CD4-positive, alpha-beta T cell treated with Interleukin-15 for 4 hours (primary cell): ENCODE measurements around the gene MX1.
A peak's percentile ranks its signal among the peaks of the same experiment; 100 is the strongest.

Experiments used
- DNase-seq: peaks from one replicate; pipeline ENCODE4 v3.0.0-alpha.2; 2020; ENCODE audit warnings: low spot score

MX1 gene, protein sequence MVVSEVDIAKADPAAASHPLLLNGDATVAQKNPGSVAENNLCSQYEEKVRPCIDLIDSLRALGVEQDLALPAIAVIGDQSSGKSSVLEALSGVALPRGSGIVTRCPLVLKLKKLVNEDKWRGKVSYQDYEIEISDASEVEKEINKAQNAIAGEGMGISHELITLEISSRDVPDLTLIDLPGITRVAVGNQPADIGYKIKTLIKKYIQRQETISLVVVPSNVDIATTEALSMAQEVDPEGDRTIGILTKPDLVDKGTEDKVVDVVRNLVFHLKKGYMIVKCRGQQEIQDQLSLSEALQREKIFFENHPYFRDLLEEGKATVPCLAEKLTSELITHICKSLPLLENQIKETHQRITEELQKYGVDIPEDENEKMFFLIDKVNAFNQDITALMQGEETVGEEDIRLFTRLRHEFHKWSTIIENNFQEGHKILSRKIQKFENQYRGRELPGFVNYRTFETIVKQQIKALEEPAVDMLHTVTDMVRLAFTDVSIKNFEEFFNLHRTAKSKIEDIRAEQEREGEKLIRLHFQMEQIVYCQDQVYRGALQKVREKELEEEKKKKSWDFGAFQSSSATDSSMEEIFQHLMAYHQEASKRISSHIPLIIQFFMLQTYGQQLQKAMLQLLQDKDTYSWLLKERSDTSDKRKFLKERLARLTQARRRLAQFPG

DNA sequence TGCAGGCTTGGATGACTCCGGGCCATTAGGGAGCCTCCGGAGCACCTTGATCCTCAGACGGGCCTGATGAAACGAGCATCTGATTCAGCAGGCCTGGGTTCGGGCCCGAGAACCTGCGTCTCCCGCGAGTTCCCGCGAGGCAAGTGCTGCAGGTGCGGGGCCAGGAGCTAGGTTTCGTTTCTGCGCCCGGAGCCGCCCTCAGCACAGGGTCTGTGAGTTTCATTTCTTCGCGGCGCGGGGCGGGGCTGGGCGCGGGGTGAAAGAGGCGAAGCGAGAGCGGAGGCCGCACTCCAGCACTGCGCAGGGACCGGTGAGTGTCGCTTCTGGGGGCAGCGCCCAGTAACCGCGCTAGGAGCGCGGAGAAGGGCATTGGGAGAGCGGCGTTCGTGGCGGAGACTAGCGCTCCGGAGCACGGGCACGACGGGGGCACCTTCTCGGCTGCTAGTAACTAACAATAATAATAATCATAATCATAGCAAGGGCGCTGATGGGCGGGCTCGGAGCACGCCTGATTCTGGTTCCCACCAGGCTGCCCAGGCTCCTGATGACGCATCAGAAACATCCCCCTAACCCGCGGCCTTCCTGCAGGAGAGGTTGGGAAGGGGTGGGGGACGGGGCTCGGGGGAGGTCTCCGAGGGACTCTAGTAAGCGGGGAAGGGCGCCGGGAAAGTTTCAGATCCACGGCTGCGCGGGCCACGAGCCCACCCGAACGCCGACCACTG, at the start of gene MX1:
Gene MX1 (plus strand): TSS at position 286 of the 722 bp plus-strand sequence. CDS start 5,832 bp downstream, outside the sequence.
- DNase-seq, result peak; percentile 89

DNA sequence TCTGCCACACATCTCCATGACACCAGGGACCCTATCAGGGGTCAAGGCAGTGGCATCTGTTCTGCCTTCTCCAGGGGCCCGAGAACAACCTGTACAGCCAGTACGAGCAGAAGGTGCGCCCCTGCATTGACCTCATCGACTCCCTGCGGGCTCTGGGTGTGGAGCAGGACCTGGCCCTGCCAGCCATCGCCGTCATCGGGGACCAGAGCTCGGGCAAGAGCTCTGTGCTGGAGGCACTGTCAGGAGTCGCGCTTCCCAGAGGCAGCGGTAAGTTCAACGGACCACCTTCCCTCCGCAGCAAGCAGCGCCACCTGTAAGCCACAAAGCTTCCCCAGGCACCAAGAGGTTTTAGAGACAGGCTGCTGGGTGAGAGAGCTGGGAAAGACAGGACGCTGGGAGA, 48.3 kb upstream of the MX1 start:
- DNase-seq, result no peak

DNA sequence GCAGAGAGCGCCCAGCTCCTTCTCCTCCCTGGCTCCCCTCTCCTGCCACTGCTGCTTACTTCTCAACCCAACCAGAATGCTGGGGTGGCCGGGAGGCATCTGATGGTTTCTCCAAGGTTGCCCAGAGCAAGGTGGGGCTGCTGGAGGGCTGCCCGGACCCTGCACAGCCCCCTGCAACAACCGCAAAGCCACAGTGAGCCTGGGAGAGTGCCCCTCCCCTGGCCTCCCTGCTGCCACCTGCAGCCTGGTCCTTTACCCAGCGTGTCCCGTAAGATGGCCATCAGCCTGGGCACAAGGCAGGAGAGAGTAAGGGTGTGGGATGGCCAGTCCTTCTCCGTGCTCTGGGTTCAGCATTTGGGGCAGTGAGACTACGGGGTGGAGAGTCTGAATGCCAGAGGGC, 47.2 kb upstream of the MX1 start:
- DNase-seq, result no peak

DNA sequence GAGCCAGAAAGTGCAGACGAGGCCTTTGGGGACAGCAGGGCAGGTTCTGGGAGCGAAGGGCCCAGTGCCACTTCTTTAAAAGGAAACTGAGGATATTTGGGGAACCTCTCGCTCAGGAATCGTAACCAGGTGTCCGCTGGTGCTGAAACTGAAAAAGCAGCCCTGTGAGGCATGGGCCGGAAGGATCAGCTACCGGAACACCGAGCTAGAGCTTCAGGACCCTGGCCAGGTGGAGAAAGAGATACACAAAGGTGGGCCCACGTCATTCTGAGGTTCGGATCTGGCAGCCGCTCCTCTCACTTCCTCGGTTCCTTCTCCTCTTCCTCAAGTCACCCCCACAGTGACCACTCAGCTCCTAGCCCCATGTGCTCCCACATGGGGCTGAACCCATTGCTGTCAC, 46.1 kb upstream of the MX1 start:
- DNase-seq, result no peak

DNA sequence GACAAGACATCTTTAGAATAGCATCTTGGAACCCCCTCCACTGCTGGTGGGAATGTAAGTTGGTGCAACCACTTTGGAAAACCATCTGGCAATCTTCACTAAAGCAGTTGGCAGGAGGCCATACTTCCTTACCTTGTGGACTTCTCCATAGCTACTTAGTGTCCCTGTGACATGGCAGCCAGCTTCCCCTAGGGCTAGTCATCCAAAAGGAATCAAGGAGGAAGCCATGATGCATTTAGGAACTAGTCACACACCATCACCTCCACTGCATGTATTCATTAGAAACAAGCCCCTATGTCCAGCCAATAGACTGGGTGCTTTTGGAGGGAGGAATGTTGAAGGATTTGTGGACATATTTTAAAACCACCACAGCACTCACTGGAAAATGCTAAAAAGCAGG, 44.3 kb upstream of the MX1 start:
- DNase-seq, result no peak

DNA sequence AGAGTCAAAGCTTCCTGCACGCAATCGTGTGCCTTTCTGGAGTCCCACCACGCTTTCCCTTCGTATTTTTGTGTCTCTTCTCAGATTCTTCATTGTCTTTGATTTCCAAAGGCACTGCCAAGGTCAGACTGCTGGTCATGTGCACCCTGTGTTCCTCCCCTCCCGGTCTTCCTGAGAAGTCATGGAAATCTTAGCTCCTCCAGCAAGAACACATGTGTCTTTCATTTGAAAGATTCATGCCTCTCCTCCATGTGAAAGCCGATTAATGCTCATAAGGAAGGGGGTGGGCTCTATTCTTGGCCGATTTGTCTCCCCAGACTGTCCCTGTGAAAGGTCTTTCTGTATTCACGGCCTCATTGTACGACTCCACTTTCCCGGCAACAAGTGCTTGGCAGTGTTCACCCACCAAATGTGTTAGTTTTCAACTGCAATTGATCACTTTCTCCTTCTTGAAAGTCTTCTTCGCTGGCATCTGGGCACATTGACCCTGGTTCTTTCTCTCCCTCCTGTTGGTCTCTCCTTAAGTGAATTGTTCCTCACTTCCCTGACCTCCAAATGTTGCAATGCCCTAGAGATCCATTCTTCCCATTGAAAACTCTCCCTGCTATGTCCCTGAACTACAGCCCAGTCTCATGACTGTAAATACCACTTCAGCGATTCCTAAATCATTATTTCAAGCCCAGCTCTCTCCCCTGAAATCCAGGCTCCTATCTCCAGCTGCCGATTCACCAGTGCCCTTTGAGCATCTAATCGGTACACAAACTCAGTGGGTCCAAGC, 38.8 kb upstream of the MX1 start:
- no peak for DNase-seq

DNA sequence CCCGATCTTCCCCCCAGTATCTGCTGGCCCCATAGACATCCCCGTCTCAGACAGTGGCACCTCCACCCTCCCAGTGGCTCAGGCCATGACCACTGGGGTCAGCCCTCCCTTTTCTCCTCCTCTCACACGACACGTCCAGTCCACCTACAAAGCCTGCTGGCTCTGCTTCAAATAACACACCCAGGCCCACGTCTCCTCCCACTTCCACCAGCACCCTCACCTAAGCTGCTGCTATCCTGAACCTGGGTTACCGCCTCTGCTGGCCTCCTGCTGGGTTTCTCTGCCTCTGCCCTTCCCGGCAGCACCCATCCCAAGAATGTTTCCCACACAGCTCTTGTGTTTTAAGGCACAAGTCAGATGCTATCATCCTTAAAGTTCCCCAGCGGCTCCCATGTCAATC, 38.2 kb upstream of the MX1 start:
- DNase-seq, result no peak

DNA sequence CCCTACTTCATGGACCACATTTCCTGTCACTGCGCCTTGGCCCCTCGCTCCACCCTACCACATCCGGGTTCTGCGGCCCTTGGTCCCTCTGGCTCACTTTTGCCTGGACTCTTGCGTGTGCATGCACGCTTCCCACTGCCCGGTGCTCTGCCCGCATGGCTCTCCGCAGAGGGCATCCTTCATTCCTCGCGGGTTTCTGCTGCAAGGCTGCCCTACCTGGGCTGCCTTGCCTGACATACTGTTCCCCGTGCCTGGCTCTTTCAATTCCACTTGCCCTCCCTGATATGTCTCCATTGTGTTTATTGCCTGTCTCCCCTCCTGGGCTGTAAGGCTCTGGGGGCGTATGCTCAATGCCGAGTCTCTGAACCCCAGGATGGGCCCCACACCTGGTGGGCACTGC, 37.8 kb upstream of the MX1 start:
- no peak for DNase-seq

DNA sequence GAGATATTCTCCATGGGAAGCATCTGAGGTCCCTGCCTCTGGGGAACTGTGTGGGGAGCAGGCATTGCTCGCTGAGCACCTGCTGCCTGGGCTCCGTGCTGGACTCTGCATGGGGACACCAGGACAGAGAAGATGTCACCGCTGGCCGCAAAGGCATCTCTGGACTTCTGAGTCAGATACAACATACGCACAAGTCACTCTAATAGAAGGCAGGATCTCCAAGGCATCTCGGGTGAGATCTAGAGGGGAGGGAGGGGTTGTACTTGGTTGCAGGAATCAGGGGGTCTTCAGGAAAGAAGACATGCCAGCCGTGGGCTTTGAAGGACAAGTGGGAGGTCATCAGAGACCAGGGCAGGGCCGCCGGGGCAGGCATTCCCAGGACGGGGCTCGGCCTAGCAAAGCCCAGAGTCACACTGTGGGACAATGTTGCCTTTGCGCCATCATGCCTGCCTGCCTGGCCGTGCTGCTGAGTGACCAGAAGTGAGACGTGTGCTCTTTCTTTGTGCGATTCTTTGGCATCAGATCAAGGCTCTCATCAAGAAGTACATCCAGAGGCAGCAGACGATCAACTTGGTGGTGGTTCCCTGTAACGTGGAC, 35.9 kb upstream of the MX1 start:
- no peak for DNase-seq

DNA sequence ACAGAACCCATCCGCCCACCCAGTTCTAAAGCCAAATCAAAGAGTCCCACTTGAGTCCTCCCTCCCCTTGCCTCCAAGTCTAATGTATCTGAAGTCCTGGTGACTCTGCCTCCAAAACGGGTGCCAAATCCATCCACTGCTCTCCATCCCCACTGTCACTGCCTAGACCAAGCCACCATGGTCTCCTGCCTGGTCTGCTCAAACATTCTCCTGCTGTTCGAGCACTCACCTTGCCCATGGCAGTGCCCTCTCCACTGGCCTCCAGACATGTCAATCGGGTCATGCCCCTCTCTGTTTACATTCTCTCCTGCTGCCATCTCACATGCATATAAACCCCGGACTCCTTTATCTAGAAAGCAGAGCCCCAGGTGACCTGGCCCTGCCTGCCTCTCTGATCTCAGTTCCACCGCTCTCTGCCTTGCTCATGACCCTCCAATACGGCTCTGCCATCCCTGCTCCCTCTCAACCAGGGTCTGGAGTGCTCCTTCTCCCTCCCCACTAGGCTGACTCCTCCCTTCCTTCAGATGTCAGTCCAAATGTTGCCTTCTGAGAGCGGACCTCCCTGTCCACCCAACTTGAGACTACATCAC, 32.1 kb upstream of the MX1 start:
- DNase-seq, result no peak

DNA sequence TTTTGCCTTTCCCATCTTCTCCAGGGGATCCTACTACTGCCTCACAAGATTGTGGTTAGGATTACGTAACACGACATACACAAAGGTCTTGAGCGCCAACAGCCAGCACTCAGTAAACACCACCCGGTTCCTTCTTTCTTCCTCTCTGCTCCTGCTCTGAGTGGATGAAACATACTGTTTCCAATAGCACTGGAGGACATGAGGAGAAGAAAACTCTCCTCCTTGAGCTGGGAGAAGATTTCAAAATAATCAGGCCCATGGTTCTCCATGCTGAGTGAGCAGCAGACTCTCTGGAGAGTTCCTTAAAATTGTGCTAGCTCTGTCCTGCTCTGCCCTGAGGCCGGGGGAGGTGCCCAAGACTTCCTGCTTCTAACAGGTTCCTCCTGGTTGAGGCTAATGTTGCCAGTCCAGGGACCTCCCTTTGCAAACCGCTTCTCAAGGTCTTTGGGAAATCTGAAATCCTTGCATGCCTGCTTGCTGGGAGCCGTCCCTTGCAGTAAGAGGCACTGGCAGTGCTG, 29.4 kb upstream of the MX1 start:
- DNase-seq, result no peak

DNA sequence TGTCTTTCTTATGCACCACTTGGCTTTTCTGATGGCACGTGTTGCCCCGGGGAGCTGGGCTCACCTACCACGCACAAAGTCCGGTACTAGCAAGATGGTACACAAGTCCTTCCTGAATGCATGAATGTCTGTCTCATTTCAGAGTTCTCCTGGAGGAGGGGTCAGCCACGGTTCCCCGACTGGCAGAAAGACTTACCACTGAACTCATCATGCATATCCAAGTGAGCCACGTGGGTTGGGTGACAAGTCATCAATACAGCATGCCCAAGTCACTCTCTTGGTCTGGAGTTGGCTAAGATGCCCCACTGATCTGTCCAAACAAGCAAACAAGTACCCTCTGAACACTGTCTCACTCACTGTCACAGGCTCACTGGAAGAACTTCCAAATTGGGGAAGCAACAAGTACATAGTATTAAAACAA, 28.6 kb upstream of the MX1 start:
- no peak for DNase-seq

DNA sequence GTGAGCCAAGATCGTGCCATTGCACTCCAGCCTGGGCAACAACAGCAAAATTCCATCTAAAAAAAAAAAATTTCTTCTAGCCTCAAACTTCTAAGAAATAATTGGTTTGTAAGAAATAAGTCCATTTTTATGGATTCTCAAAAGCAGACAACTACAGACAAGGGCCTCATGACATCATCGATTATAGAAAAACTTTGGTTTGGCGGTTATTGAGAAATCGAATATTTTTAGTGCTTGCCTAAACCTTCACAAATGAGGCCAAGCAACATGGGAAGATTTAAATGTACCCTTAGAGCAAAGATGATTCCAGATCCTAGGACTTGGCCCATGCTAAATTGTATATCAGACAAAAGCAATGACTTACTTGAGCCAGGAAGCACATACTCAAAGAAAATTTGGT, 27.8 kb upstream of the MX1 start:
- no peak for DNase-seq

DNA sequence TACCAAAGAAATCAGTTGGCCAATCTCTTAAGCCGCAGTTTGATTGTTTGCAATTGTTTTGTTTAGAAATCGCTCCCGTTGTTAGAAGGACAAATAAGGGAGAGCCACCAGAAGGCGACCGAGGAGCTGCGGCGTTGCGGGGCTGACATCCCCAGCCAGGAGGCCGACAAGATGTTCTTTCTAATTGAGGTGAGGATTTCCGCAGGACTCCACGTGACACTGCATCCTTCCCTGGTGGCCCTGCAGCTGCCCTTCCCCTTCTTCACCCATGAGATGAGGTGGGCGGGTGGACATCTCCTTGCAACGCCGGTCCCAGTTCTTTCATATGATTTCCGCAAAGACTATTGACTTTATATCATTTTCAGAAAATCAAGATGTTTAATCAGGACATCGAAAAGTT, 27.2 kb upstream of the MX1 start:
- DNase-seq, result no peak

DNA sequence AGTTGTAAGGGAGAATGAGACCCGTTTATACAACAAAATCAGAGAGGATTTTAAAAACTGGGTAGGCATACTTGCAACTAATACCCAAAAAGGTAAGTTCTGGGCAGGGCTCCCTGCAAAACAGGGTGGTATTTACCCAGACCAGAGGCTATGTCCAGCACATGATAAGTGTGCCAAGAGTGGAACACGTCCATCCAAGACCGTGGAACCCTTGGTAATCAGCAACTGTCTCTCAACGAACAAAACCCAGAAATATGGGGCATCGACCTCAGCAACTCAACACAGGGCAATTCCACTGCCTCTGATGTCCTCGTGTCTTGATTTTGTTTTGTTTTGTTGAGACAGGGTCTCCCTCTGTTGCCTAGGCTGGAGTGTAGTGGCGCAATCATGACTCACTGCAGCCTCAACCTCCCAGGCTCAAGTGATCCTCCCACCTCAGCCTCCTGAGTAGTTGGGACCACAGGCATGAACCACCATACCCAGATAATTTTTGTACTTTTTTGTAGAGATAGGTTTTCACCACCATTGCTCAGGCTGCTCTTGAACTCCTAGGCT, 26.7 kb upstream of the MX1 start:
- no peak for DNase-seq

DNA sequence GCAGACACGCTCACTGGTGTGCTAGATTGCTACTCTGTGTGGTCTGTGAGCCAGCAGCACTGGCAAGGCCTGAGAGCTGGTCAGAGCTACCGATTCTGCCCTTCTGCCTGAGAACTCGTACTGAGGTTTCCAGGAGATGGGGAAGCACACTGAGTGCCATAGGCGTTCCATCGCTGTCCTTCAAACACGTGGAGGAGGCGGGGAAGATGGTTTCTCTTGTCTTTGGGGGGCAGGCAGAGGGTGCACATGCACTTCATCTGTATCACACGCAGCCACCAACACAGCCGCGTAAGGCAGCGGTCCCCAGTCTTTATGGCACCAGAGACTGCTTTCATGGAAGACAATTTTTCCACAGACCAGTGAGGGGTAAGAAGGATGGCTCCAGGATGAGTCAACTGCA, 23.8 kb upstream of the MX1 start:
- DNase-seq, result no peak

DNA sequence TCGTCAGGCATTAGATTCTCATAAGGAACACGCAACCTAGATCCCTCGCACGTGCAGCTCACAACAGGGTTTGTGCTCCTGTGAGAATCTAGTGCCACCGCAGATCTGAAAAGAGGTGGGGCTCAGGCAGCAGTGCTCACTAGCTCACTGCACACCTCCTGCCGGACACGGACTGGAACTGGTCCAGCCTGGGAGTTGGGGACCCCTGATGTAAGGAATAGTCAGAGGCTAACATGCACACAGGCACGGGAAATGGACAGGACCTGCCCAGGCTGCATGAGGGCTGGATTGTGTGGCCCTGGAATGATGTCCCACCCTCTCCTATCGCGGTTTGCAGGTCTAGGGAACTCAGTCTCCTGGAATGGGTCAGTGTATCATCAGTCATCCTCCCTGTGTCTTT, 23.2 kb upstream of the MX1 start:
- no peak for DNase-seq

DNA sequence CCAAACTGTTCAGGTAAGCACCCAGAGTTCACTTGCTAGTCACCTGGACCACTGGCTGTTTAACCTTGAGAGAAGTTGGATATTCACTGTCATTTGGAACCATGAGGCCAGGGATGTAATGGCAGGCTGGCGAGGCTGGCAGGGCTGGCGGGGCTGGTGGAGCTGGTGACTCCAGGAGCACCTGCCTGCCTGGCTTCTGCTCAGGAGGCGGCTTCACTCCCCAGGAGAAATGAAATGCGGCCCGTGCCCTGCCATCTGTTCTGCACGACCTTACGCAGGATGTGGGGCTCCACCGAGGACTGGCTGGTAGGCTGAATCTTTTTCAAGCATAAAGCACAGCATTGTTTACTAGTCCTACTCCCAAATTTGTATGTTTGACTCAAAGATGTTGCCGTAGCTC, 22.7 kb upstream of the MX1 start:
- DNase-seq, result no peak

DNA sequence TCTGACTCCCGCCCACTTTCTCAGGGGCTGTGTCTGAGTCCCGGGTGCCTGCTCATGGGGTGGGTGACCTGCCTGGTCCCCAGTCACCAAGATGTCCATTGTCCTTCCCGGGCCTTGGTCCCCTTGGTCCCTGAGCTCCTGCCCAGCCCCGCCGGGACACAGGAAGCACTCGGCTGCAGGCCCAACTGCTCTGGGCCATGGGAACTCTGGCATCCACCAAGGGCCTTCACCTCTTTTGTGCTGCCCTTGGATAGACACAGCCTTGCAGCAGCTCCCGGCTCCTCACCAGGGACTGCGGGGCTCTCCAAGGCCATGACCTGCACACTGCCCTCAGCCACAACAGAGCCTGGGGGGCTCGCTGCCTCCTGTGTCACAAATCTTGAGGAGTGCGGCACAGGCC, 22.1 kb upstream of the MX1 start:
- no peak for DNase-seq

DNA sequence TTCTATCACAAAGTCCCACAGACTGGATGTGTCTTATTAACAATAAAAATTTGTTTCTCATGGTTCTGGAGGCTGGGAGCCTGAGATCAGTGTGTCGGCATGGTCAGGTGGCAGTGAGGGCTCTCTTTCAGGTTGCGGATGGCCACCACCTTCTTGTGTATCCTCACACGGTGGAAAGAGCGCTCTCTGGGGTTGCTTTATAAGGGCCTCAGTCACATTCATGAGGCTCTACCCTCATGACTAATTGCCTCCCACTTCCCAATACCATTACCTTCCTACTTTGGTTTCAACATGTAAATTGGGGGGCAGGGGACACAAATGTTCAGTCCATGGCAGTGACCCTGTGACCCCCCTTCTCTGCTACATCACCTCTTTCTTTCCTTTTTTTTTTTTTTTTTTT, 20.7 kb upstream of the MX1 start:
- DNase-seq, result no peak

DNA sequence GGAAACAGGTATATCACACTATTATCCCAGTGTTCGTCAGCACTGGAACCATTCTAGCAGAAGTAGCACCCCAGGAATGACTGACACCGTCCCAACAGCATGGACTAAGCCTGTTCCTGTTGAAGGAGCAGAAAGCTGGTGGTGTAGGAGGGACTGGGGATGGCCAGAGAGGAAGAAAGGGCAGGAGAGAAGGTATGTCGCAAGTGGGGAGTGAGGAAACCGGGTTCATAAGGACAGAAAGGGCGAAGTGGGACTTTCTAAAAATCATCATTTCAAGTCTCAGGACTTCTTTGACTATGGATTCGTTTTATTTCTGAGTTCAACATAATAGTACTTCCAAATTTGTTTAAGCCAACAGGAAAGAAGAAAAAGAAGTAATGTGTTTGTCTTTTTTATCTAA, 19.7 kb upstream of the MX1 start:
- DNase-seq, result no peak
